GM12878 (cell line): ENCODE results near the gene ANXA5. TPM values are rescaled to one million over a fixed set of nuclear protein-coding genes. Genes with fewer than 3 reads are reported as not detected.

Experiments
- ATAC-seq: fragments of 200-7000 bp; cut with Tn5 transposase; 3 replicates; pipeline ENCODE4 v1.9.1; 2020; ENCODE audit warnings: mild to moderate bottlenecking, moderate library complexity
- BruUV-seq: library from RNA; stranded (reverse); fragments of 400-500 nt; replicated peaks from 2 replicates; lab custom pipeline; 2021; lab: Mats Ljungman, UMichigan
- CTCF ChIA-PET: fragments of 300-600 bp; sonication (Branson Sonifier 250); formaldehyde crosslinking; extraction: SDS; loops from one replicate; lab custom pipeline; 2021; ENCODE audit warnings: inconsistent platforms; lab: Yijun Ruan, JAX
- POLR2A ChIA-PET: fragments of 350-600 bp; formaldehyde crosslinking; extraction: SDS; loops from one replicate; lab custom pipeline; 2021; ENCODE audit warnings: inconsistent platforms; lab: Charles Lee
- RAD21 ChIA-PET: fragments of 300-600 bp; sonication (Branson Sonifier 250); formaldehyde crosslinking; loops from one replicate; lab custom pipeline; 2023; ENCODE audit warnings: antibody characterized with exemption; ENCODE audit not compliant: unreplicated experiment; lab: Charles Lee
- SMC1A ChIA-PET: fragments of 300-600 bp; sonication (Branson Sonifier 250); formaldehyde crosslinking; loops from one replicate; lab custom pipeline; 2023; ENCODE audit not compliant: unreplicated experiment, uncharacterized antibody; lab: Charles Lee
- DNase-seq: peaks from one replicate; pipeline ENCODE4 v3.0.0-alpha.2; 2011; ENCODE audit warnings: low read depth, low spot score
- FAIRE-seq: peaks from 3 replicates; lab custom pipeline; 2011; peaks lifted over from hg19 to GRCh38; lab: Jason Lieb, UNC
- H2AFZ ChIP-seq: 2 replicates; pipeline ENCODE4 v1.6.0; 2011; ENCODE audit warnings: low read depth, low read length, control low read depth; ENCODE audit not compliant: control insufficient read depth
- H3K27ac ChIP-seq: 2 replicates; pipeline ENCODE4 v1.5.1; 2011; ENCODE audit warnings: control low read depth; ENCODE audit not compliant: control insufficient read depth, insufficient read depth
- H3K27me3 ChIP-seq, 2 experiments: replicated peaks in 1 of 2; 2 replicates each; pipeline versions ENCODE4 v1.6.0 to v1.6.1; 2011; ENCODE audit warnings: low read length in 1 of 2; ENCODE audit not compliant: control insufficient read depth in 2 of 2, insufficient read depth in 2 of 2
- H3K36me3 ChIP-seq, 2 experiments: 2 replicates each; pipeline ENCODE4 v1.5.1; 2011; ENCODE audit warnings: low read length in 1 of 2; ENCODE audit not compliant: control insufficient read depth in 2 of 2, insufficient read depth in 2 of 2
- H3K4me1 ChIP-seq: 2 replicates; pipeline ENCODE4 v1.6.1; 2011; ENCODE audit warnings: mild to moderate bottlenecking, low read length, moderate library complexity, mixed read lengths; ENCODE audit not compliant: control insufficient read depth, insufficient read depth
- H3K4me2 ChIP-seq: 2 replicates; pipeline ENCODE4 v1.6.0; 2011; ENCODE audit warnings: control low read depth; ENCODE audit not compliant: control insufficient read depth, insufficient read depth
- H3K4me3 ChIP-seq: fragments of 200-600 bp; sonication (generic); 2 replicates; pipeline ENCODE4 v1.5.1; 2016
- H3K79me2 ChIP-seq: 2 replicates; pipeline ENCODE4 v1.6.0; 2011; ENCODE audit warnings: low read length; ENCODE audit not compliant: control insufficient read depth, insufficient read depth
- H3K9ac ChIP-seq: 2 replicates; pipeline ENCODE4 v1.8.0; 2011; ENCODE audit warnings: low read length, control low read depth, mixed read lengths; ENCODE audit not compliant: control insufficient read depth, insufficient read depth
- H3K9me3 ChIP-seq: replicated peaks from 3 replicates; pipeline ENCODE4 v1.5.1; 2011; ENCODE audit warnings: mild to moderate bottlenecking, low read length; ENCODE audit not compliant: control insufficient read depth, insufficient read depth
- H4K20me1 ChIP-seq: 2 replicates; pipeline ENCODE4 v1.6.0; 2011; ENCODE audit not compliant: control insufficient read depth, insufficient read depth
- CEBPB ChIP-seq, 2 experiments: fragments of 150-350 bp in 1 of 2; IDR thresholded peaks; 2 replicates each; pipeline ENCODE4 v1.6.1; 2012 to 2014; ENCODE audit warnings: low read depth in 2 of 2, low read length in 2 of 2, borderline replicate concordance in 1 of 2, inconsistent platforms in 1 of 2
- HDAC2 ChIP-seq: fragments of 200-600 bp; sonication (generic); IDR thresholded peaks from 2 replicates; pipeline ENCODE4 v1.6.1; 2017
- SMC3 ChIP-seq: IDR thresholded peaks from 2 replicates; pipeline ENCODE4 v1.6.1; 2011; ENCODE audit warnings: low read length, improper control_type of control experiment, borderline replicate concordance
- TAF1 ChIP-seq: IDR thresholded peaks from 2 replicates; pipeline ENCODE4 v1.6.1; 2011; ENCODE audit warnings: mild to moderate bottlenecking, low read depth, low read length, borderline replicate concordance
- TCF3 ChIP-seq: IDR thresholded peaks from 2 replicates; pipeline ENCODE4 v1.6.1; 2012; ENCODE audit warnings: low read depth, mild to moderate bottlenecking, low read length, borderline replicate concordance; ENCODE audit not compliant: insufficient read depth
- WGBS: methylation state at CpG from one replicate; pipeline ENCODE4 v1.1.6; 2016; ENCODE audit warnings: low lambda C conversion rate; ENCODE audit not compliant: insufficient replicate concordance, insufficient coverage; ENCODE audit errors: missing lambda C conversion rate; 5-methylcytosine and 5-hydroxymethylcytosine counted together
- in situ Hi-C: fragments of 300-500 bp; cut with MboI; formaldehyde crosslinking; loops from 9 replicates; pipeline ENCODE4 v1.14.3; 2018; ENCODE audit warnings: mixed read lengths
- intact Hi-C: fragments of 100-400 bp; cut with micrococcal nuclease; formaldehyde crosslinking; loops from one replicate; pipeline ENCODE4 v1.14.2; 2022; ENCODE audit not compliant: unreplicated experiment
- polyA plus RNA-seq, 11 experiments: library from polyadenylated mRNA; depleted of rRNA in 4 of 11; unstranded in 6 of 11; stranded (reverse) in 5 of 11; fragments of >200 nt; fragmentation: Nextera tagmentation in 4 of 11; fragmentation: Illumina TruSeq in 1 of 11; extraction: Ambion mirVana in 4 of 11; extraction: Trizol in 1 of 11; gene quantifications; 1 replicate in 1 of 11; 2 replicates in 10 of 11; pipeline versions ENCODE4 v1.2.1 to v1.2.3, GENCODE V29; 2011 to 2016; ENCODE audit warnings: inconsistent platforms in 2 of 11, missing spikeins in 2 of 11, low read depth in 1 of 11
- total RNA-seq, 4 experiments: library from RNA; depleted of rRNA in 3 of 4; stranded (reverse); fragments of >200 nt in 3 of 4; fragmentation: Illumina TruSeq in 1 of 4; extraction: Trizol in 1 of 4; gene quantifications; 2 replicates each; pipeline versions ENCODE4 v1.2.1 to v1.2.3, GENCODE V29; 2013 to 2021

Gene ANXA5
- total and polyA plus RNA-seq, 10 of the 15 experiments (the other 5 are each of a cell fraction or from before 2014, with no cell fraction given): 101 to 249 (median 169) TPM

DNA sequence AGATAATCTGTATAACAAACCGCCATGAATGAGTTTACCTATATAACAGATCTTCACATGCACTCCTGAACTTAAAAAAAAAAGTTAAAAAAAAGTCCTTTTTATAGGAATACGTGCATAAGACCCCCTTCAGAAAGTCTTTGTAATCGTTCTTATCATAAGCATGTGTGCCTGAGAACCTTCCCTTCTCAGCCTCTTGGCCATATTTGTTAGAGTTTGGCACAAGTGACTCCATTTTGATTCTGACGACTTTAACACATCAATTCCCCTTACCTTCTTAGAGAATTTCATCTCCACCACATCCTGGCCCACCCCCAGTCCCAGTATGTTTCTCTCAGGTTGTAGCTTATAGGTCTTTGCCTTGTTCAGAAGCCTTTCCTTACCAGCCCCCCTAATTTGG lies 16.0 kb upstream of the ANXA5 start:
- ChIA-PET SMC1A (interaction anchor here (1.2 to 4.1 kb wide), 4 partner anchors 9 to 23 kb away, joined by 3 to 17 read pairs (median 6); partner anchors contain the start of gene ANXA5), POLR2A (interaction anchor here (1.2 kb wide), 1 partner anchor 17 kb away, joined by 4 read pairs; no protein-coding TSS in a partner anchor), CTCF (interaction anchor here (1.1 to 2.0 kb wide), 3 partner anchors 9 to 66 kb away, joined by 5 to 7 read pairs (median 7); partner anchors contain the start of gene ANXA5), RAD21 (no interaction called here)
- no peak overlapping the region for H3K4me3 ChIP-seq
- in situ Hi-C loops: no loop called here
- TF ChIP-seq SMC3 (no peak), TCF3 (no peak), TAF1 (no peak), CEBPB (IDR thresholded peaks at IDR 0.05; ENCODE audit: borderline replicate concordance in 1 of 2, low read depth in 2 of 2, low read length in 2 of 2) (no peak)
- DNase-seq: no peak
- H3K4me2 ChIP-seq: no peak overlapping the region
- 33% methylated on average over 4 of the region's 4 CpGs for WGBS
- H3K27me3 ChIP-seq: no peaks in the 10 kb centered on the region; a peak in 1 of 4 replicates
- H3K9me3 ChIP-seq: no peaks in the 10 kb centered on the region
- H2AFZ ChIP-seq: no peak overlapping the region
- no peak overlapping the region for H3K9ac ChIP-seq
- intact Hi-C loops: no loop called here
- no peak overlapping the region for H3K27ac ChIP-seq
- no peak for ATAC-seq
- H4K20me1 ChIP-seq: no peaks in the 10 kb centered on the region
- H3K36me3 ChIP-seq: no peaks in the 10 kb centered on the region
- no peaks in the 10 kb centered on the region for H3K79me2 ChIP-seq
- peak; percentile 18 for FAIRE-seq
- BruUV-seq: no TSS peak
- peaks cover 6% of the 10 kb centered on the region; the same call in 1 of the 2 replicates for H3K4me1 ChIP-seq

DNA sequence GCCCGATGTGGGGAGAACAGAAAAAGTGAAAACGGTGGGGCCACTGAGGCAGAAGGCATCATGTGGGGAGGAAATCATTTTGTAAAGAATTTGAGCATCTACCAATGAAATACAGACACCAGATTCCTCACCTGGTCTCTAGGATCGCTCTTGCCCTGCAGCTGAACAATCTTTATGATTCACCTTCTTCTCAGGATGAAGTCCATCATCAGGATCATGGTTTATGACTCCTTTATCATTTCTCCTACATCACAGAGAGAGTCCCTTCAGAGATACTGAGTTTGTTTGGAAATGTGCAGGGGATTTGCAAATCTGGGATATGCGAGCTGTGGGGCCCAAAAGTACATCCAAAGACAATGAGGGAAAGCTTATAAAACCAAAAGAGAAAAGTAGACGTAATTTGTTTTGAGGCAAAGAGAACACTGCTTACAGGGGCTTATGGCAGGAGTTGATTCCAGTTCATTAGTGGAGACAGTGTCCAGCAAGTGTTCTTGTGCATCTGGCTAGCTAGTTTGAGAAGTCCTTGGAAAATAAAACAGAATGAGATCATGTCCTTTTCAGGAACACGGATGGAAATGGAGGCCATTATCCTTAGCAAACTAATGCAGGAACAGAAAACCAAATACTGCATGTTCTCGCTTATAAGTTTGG lies 15.3 kb upstream of the ANXA5 start:
- Histone ChIP-seq H3K27me3 (no peaks in the 10 kb centered on the region; a peak in 1 of 4 replicates), H2AFZ (peak overlapping the region; percentile 86), H3K4me1 (peaks cover 6% of the 10 kb centered on the region; the same call in 1 of the 2 replicates), H3K79me2 (no peaks in the 10 kb centered on the region), H3K9me3 (no peaks in the 10 kb centered on the region), H3K27ac (no peak overlapping the region), H3K4me2 (peak overlapping the region; percentile 93; the same call in 1 of the 2 replicates), H3K36me3 (no peaks in the 10 kb centered on the region), H3K9ac (peak overlapping the region; percentile 9; the same call in 1 of the 2 replicates), H3K4me3 (0 out of 2 replicates have a peak overlapping the region, but pooled peaks have one; percentile 54), H4K20me1 (no peaks in the 10 kb centered on the region)
- DNase-seq (no peak), FAIRE-seq (no peak), ATAC-seq (no peak; the same call in 2 of the 3 replicates)
- ChIA-PET CTCF (interaction anchor here (1.0 to 2.0 kb wide), 4 partner anchors 10 to 67 kb away, joined by 5 to 7 read pairs (median 6); partner anchors contain the start of gene ANXA5), SMC1A (interaction anchor here (1.0 to 4.1 kb wide), 6 partner anchors 10 to 22 kb away, joined by 3 to 17 read pairs (median 3); partner anchors contain the start of gene ANXA5), RAD21 (interaction anchor here (0.7 to 1.1 kb wide), 3 partner anchors 16 to 65 kb away, joined by 3 read pairs; no protein-coding TSS in a partner anchor), POLR2A (interaction anchor here (1.2 kb wide), 1 partner anchor 16 kb away, joined by 4 read pairs; no protein-coding TSS in a partner anchor)
- no TSS peak for BruUV-seq
- no peak for TF ChIP-seq HDAC2
- 69% methylated on average over 7 of the region's 7 CpGs for WGBS
- in situ Hi-C loops (no loop called here), intact Hi-C loops (no loop called here)
